ENCODE measurements around the gene AVPR2.

GRCh38 chrX:153854702-153855101 is 49.8 kb upstream of the AVPR2 start:
- no peak for TF ChIP-seq EP300 (IDR thresholded peaks at IDR 0.05; ENCODE audit: borderline replicate concordance)
- no peak for TF ChIP-seq CEBPB (IDR thresholded peaks at IDR 0.05)
- TF ChIP-seq REST (IDR thresholded peaks at IDR 0.05; ENCODE audit: low read depth), result no peak
- no peak for TF ChIP-seq EGR1 (IDR thresholded peaks at IDR 0.05)
- no peak for TF ChIP-seq TAF1 (IDR thresholded peaks at IDR 0.05; ENCODE audit: low read depth)
- no peak for TF ChIP-seq YY1 (IDR thresholded peaks at IDR 0.05; ENCODE audit: low read depth)

Data from Ishikawa (cell line).